GM10248 (cell line): ENCODE data around the gene TMEM151B.

Source experiments
- CTCF ChIA-PET: fragments of 300-600 bp; sonication (Branson Sonifier 250); formaldehyde crosslinking; extraction: SDS; loops from one replicate; lab custom pipeline; 2021; ENCODE audit warnings: antibody characterized with exemption; lab: Yijun Ruan, JAX
- POLR2A ChIA-PET: fragments of 350-650 bp; sonication (Branson Sonifier 250); formaldehyde crosslinking; extraction: SDS; loops from one replicate; lab custom pipeline; 2020; ENCODE audit warnings: antibody characterized with exemption; lab: Yijun Ruan, JAX
- DNase-seq: peaks from one replicate; pipeline ENCODE4 v3.0.0; 2012; ENCODE audit errors: extremely low spot score
- CTCF ChIP-seq: IDR thresholded peaks from 2 replicates; pipeline ENCODE4 v1.5.1; 2012; ENCODE audit warnings: mild to moderate bottlenecking, low read depth; ENCODE audit errors: extremely low read depth, missing control alignments, control extremely low read depth

Gene TMEM151B

GRCh38 chr6:44234101-44235025 lies 35.9 kb upstream of the TMEM151B start:
- no peak for DNase-seq
- POLR2A ChIA-PET: interaction anchor here (0.6 kb wide), 1 partner anchor 13 kb away, joined by 3 read pairs; no protein-coding TSS in a partner anchor
- CTCF ChIA-PET: interaction anchor here (0.8 to 6.2 kb wide), 29 partner anchors 10 to 155 kb away, joined by 3 to 116 read pairs (median 4); partner anchors contain the start of genes HSP90AB1, MYMX, SLC29A1 and SLC35B2
- peak; percentile 83 for TF ChIP-seq CTCF

GRCh38 chr6:44235269-44235668 lies 35.0 kb upstream of the TMEM151B start:
- DNase-seq: no peak
- no peak for TF ChIP-seq CTCF
- ChIA-PET POLR2A (no interaction called here), CTCF (interaction anchor here (0.9 to 6.2 kb wide), 16 partner anchors 9 to 145 kb away, joined by 3 to 116 read pairs (median 4); partner anchors contain the start of genes HSP90AB1, SLC29A1 and SLC35B2)

GRCh38 chr6:44235891-44236516 lies 34.2 kb upstream of the TMEM151B start:
- CTCF ChIA-PET: interaction anchor here (1.3 to 6.2 kb wide), 10 partner anchors 9 to 161 kb away, joined by 4 to 116 read pairs (median 10); partner anchors contain the start of genes HSP90AB1, SLC29A1 and SLC35B2
- DNase-seq: no peak
- POLR2A ChIA-PET: no interaction called here
- TF ChIP-seq CTCF: no peak

GRCh38 chr6:44237021-44237812 lies 33.0 kb upstream of the TMEM151B start:
- TF ChIP-seq CTCF: no peak
- POLR2A ChIA-PET: interaction anchor here (0.5 to 1.3 kb wide), 4 partner anchors 10 to 110 kb away, joined by 4 to 22 read pairs (median 6); partner anchors contain the start of genes HSP90AB1, MRPL14, SLC29A1 and TMEM63B
- peak; percentile 69 for DNase-seq
- CTCF ChIA-PET: interaction anchor here (0.7 to 5.9 kb wide), 27 partner anchors 9 to 549 kb away, joined by 3 to 116 read pairs (median 6); partner anchors contain the start of genes HSP90AB1, MRPS18A, SLC29A1 and SLC35B2

- DNase-seq: peak; percentile 87
- TF ChIP-seq CTCF: peak; percentile 95
- ChIA-PET CTCF (interaction anchor here (0.7 to 5.9 kb wide), 26 partner anchors 10 to 550 kb away, joined by 3 to 116 read pairs (median 6); partner anchors contain the start of genes HSP90AB1, MRPS18A, SLC29A1 and SLC35B2), POLR2A (interaction anchor here (1.3 kb wide), 3 partner anchors 9 to 61 kb away, joined by 4 to 22 read pairs (median 6); partner anchors contain the start of genes HSP90AB1 and SLC29A1)
Observed at GRCh38 chr6:44237813-44238433, 32.3 kb upstream of the TMEM151B start.
